GM23248 (cell line): ENCODE measurements around the gene KCNMA1.

Experiments used
- EZH2 ChIP-seq: fragments of 200-600 bp; sonication (generic); IDR thresholded peaks from 2 replicates; pipeline ENCODE4 v1.6.1; 2018; ENCODE audit warnings: antibody characterized with exemption, mild to moderate bottlenecking; ENCODE audit not compliant: insufficient read depth, poor library complexity, severe bottlenecking
- EZH2phosphoT487 ChIP-seq: fragments of 200-600 bp; sonication (generic); IDR thresholded peaks from 2 replicates; pipeline ENCODE4 v1.6.1; 2018; ENCODE audit warnings: antibody characterized with exemption, moderate library complexity, mild to moderate bottlenecking, low read depth; ENCODE audit not compliant: insufficient read depth

DNA sequence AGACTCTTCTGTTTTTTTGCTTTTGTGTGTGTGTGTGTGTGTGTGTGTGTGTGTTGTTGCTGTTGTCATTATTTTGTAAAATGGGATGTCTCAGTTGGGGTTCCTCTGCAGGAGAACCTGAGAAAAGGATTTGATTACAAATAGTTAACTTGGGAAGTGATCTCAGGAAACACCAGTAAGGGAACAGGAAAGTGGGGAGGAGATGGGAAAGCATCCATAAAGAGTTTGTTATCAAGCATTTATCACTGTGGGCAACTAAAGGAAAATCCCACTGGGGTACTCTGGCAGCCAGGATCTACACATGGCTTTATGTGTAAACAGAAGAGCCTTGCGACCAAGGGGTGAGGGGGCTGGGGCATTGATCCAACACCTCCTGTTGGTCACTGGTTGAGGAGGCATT is 485.4 kb downstream of the KCNMA1 start:
- TF ChIP-seq EZH2 (no peak), EZH2phosphoT487 (no peak)
